ENCODE measurements around the gene C2orf92. TPM values are rescaled to one million over a fixed set of nuclear protein-coding genes. Genes with fewer than 3 reads are reported as not detected.
A peak's percentile ranks its signal among the peaks of the same experiment; 100 is the strongest.

Gene C2orf92
- total RNA-seq, 1 experiment from 2014 or later = 6.0 TPM

- Histone ChIP-seq H3K27ac (ENCODE audit: low read length) (no peak overlapping the region), H3K9me3 (ENCODE audit: control insufficient read depth, insufficient read depth, low read depth, low read length) (no peaks in the 10 kb centered on the region), H3K4me1 (ENCODE audit: control insufficient read depth, insufficient read depth, low read length) (no peaks in the 10 kb centered on the region), H3K4me3 (ENCODE audit: low read depth in 2 of 2, low read length in 2 of 2) (no peak overlapping the region), H3K36me3 (ENCODE audit: control insufficient read depth, insufficient read depth, low read length) (no peaks in the 10 kb centered on the region), H3K27me3 (ENCODE audit: control insufficient read depth, insufficient read depth, low read length) (no peaks in the 10 kb centered on the region)
- in situ Hi-C loops (cut with HindIII; ENCODE audit: low pct_unique_long_range_greater_than_20kb, low sequenced_read_pairs) = no loop called here
- ATAC-seq (no peak), DNase-seq (ENCODE audit: low read depth, low spot score) (no peak)
- BruUV-seq (replicated peaks) = no TSS peak
- intact Hi-C loops (cut with micrococcal nuclease; ENCODE audit: unreplicated experiment) = no loop called here
- ChIA-PET CTCF (interaction anchor here (0.6 kb wide), 1 partner anchor 547 kb away, joined by 3 read pairs; no protein-coding TSS in a partner anchor), POLR2A (no interaction called here)
- no peak for TF ChIP-seq TCF7L2 (IDR thresholded peaks at IDR 0.05; ENCODE audit: low read depth, low read length)
- no peak for TF ChIP-seq SIN3A (IDR thresholded peaks at IDR 0.05; ENCODE audit: borderline replicate concordance, insufficient read depth, low read depth, low read length)
- no peak for TF ChIP-seq REST (IDR thresholded peaks at IDR 0.05; ENCODE audit: insufficient read depth in 1 of 2, low read depth in 2 of 2, low read length in 1 of 2)
- TF ChIP-seq CTCF (IDR thresholded peaks at IDR 0.05) = no peak
- no peak for TF ChIP-seq POLR2AphosphoS5 (IDR thresholded peaks at IDR 0.05; ENCODE audit: low read depth, low read length)
Measured at GRCh38 chr2:97739893-97740245, 70.4 kb downstream of the C2orf92 start.

DNA sequence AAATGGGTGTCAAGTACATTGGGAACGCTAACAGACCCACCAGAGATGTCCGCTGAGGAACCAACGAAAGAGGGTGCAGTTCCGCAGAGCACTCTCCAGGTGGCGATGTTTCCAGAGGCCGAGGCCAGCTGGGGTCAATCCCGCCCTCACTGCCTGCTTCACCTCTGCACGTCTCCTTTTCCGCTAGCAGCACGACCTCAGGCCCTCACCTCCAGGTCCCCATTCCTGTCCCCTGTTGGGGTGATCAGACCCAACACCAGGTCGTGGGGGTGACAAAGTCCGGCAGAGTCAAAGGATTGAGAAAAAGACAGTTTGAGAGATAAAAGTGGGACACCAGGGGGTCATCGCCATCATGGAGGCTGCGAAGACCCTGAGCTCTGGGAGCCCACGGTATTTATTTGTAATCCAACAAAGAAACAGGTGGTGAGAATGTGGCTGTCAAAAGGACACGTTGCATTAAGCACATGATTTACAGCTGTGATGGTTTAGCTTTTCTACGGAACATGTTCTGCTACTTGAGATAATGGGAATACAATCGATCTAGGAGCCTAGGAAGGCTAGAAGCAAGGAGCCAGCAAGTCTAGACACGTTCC, 71.2 kb downstream of the C2orf92 start:
- Histone ChIP-seq H3K4me3 (ENCODE audit: low read depth in 2 of 2, low read length in 2 of 2) (no peak overlapping the region), H3K9me3 (ENCODE audit: control insufficient read depth, insufficient read depth, low read depth, low read length) (no peaks in the 10 kb centered on the region), H3K27ac (ENCODE audit: low read length) (no peak overlapping the region), H3K27me3 (ENCODE audit: control insufficient read depth, insufficient read depth, low read length) (no peaks in the 10 kb centered on the region), H3K36me3 (ENCODE audit: control insufficient read depth, insufficient read depth, low read length) (no peaks in the 10 kb centered on the region), H3K4me1 (ENCODE audit: control insufficient read depth, insufficient read depth, low read length) (no peaks in the 10 kb centered on the region)
- DNase-seq (ENCODE audit: low read depth, low spot score) = peak; percentile 42
- POLR2A ChIA-PET = interaction anchor here (0.6 kb wide), 1 partner anchor 473 kb away, joined by 3 read pairs; no protein-coding TSS in a partner anchor
- intact Hi-C loops (cut with micrococcal nuclease; ENCODE audit: unreplicated experiment) (no loop called here), in situ Hi-C loops (cut with HindIII; ENCODE audit: low pct_unique_long_range_greater_than_20kb, low sequenced_read_pairs) (no loop called here)
- peak; percentile 81 for ATAC-seq
- no peak for TF ChIP-seq SIN3A (IDR thresholded peaks at IDR 0.05; ENCODE audit: borderline replicate concordance, insufficient read depth, low read depth, low read length)
- peak; percentile 94 for TF ChIP-seq CTCF (IDR thresholded peaks at IDR 0.05)
- TF ChIP-seq POLR2AphosphoS5 (IDR thresholded peaks at IDR 0.05; ENCODE audit: low read depth, low read length) = no peak
- no TSS peak for BruUV-seq (replicated peaks)
- CTCF ChIA-PET = interaction anchor here (0.6 to 1.2 kb wide), 2 partner anchors 17 to 644 kb away, joined by 3 to 9 read pairs; no protein-coding TSS in a partner anchor
